ENCODE measurements around the gene CMTM3. TPM values are rescaled to one million over a fixed set of nuclear protein-coding genes. Genes with fewer than 3 reads are reported as not detected.
"Not testable (repeated sequence)": the region's sequence is repeated elsewhere in the genome, so short reads cannot be mapped to it uniquely, and the experiment has no call there.

The CMTM3 gene
- total RNA-seq, 2 donors from 2014 or later: 15.6 to 26.2 TPM

- no peak for DNase-seq (ENCODE audit: low spot score)
- H3K36me3 ChIP-seq: no peaks in the 10 kb centered on the region
- H3K9me3 ChIP-seq: no peaks in the 10 kb centered on the region
- no peak overlapping the region for H3K4me3 ChIP-seq
- peak; percentile 27 to 64 for TF ChIP-seq CTCF (IDR thresholded peaks at IDR 0.05)
- H3K4me1 ChIP-seq: no peaks in the 10 kb centered on the region
- no peaks in the 10 kb centered on the region for H3K27me3 ChIP-seq
- H3K27ac ChIP-seq: no peak overlapping the region
Observed at GRCh38 chr16:66588981-66589713, 15.4 kb upstream of the CMTM3 start.

GRCh38 chr16:66590322-66590721 lies 14.2 kb upstream of the CMTM3 start:
- no peak overlapping the region for H3K4me3 ChIP-seq
- H3K27me3 ChIP-seq: no peaks in the 10 kb centered on the region
- no peak overlapping the region for H3K27ac ChIP-seq
- no peaks in the 10 kb centered on the region for H3K36me3 ChIP-seq
- no peak for DNase-seq (ENCODE audit: low spot score)
- no peaks in the 10 kb centered on the region for H3K4me1 ChIP-seq
- no peaks in the 10 kb centered on the region for H3K9me3 ChIP-seq
- no peak for TF ChIP-seq CTCF (IDR thresholded peaks at IDR 0.05)

DNA sequence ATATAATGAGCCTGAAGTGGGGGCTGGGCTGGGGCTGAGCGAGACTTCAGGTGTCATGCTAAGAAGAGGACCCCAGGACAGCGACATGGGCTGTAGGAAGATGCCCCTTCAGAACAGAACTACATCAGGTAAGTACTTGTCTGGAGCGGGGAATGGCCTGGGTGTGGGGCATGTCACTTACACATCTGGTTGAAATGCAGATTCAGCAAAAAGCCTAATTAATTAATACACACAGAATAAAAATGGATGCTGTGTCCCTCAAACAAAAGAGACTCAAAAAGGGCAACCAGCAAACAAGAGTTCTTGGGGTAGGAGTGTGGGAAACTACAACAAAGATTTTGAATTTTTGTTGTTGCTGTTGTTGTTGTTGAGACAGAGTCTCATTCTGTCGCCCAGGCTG lies 13.5 kb upstream of the CMTM3 start:
- Histone ChIP-seq H3K36me3 (no peaks in the 10 kb centered on the region), H3K9me3 (no peaks in the 10 kb centered on the region), H3K27me3 (no peaks in the 10 kb centered on the region), H3K4me1 (no peaks in the 10 kb centered on the region), H3K27ac (no peak overlapping the region), H3K4me3 (no peak overlapping the region)
- DNase-seq (ENCODE audit: low spot score): no peak
- no peak for TF ChIP-seq CTCF (IDR thresholded peaks at IDR 0.05)

- H3K27me3 ChIP-seq: no peaks in the 10 kb centered on the region
- no peak for DNase-seq (ENCODE audit: low spot score)
- no peaks in the 10 kb centered on the region for H3K9me3 ChIP-seq
- no peaks in the 10 kb centered on the region for H3K4me1 ChIP-seq
- H3K27ac ChIP-seq: no peak overlapping the region
- H3K36me3 ChIP-seq: no peaks in the 10 kb centered on the region
- no peak for TF ChIP-seq CTCF (IDR thresholded peaks at IDR 0.05)
- H3K4me3 ChIP-seq: no peak overlapping the region
Observed at GRCh38 chr16:66592241-66592640, 12.3 kb upstream of the CMTM3 start.

DNA sequence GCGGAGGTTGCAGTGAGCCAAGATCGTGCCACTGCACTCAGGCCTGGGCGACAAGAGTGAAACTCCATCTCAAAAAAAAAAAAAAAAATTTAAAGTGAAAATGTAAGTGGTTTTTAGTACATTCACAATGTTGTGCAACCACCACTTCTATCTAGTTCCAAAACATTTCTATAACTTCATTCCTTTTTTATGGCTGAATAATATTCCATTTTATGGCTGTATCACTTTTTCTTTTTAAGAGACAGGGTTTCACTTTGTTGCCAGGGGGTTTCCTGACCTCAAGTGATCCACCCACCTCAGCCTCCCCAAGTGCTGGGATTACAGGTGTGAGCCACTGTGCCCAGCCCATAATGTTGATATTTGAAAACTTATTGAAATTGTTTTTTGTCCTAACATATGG lies 11.7 kb upstream of the CMTM3 start:
- no peak for DNase-seq (ENCODE audit: low spot score)
- H3K27ac ChIP-seq: no peak overlapping the region
- no peak overlapping the region for H3K4me3 ChIP-seq
- H3K9me3 ChIP-seq: no peaks in the 10 kb centered on the region
- no peaks in the 10 kb centered on the region for H3K36me3 ChIP-seq
- no peaks in the 10 kb centered on the region for H3K4me1 ChIP-seq
- H3K27me3 ChIP-seq: no peaks in the 10 kb centered on the region
- TF ChIP-seq CTCF (IDR thresholded peaks at IDR 0.05): no peak

DNA sequence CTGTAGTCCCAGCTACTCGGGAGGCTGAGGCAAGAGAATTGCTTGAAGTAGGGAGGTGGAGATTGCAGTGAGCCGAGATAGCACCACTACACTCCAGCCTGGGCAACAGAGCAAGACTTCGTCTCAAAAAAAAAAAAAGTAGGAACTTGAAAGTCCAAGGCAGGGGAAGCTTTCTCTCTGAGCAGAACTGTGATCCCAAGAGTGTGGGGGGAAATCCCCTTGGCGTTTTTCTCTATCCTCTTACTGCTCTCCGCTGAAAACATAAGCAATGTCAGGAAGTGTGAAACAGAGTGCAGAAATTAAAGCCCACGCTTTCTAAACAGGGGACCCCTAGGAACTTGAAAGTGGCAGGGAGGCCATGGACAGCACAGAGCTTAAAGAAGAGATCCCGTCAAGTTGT lies 9.8 kb upstream of the CMTM3 start:
- no peak for DNase-seq (ENCODE audit: low spot score)
- Histone ChIP-seq H3K9me3 (no peaks in the 10 kb centered on the region), H3K27me3 (no peaks in the 10 kb centered on the region), H3K4me1 (no peaks in the 10 kb centered on the region), H3K27ac (no peak overlapping the region), H3K36me3 (no peaks in the 10 kb centered on the region), H3K4me3 (no peak overlapping the region)
- no peak for TF ChIP-seq CTCF (IDR thresholded peaks at IDR 0.05)

DNA sequence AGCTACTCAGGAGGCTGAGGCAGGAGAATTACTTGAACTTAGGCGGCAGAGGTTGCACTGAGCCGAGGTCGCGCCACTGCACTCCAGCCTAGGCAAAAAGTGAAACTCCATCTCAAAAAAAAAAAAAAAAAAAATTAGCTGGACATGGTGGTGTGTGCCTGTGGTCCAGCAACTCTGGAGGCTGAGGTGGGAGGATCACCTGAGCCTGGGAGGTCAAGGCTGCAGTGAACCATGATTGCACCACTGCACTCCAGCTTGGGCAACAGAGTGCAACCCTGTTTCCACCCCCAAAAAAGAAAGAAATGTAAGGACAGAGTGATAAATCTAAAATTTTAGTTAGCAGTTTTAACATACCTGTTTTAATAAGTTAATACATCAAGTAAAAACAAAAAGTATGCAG lies 7.9 kb upstream of the CMTM3 start:
- not testable (repeated sequence) for H3K36me3 ChIP-seq; H3K27me3 ChIP-seq; H3K9me3 ChIP-seq; DNase-seq (ENCODE audit: low spot score); H3K27ac ChIP-seq; H3K4me3 ChIP-seq; H3K4me1 ChIP-seq

All from right atrium auricular region (tissue), 2 donors.